HG03135 (cell line): ENCODE measurements around the gene CHRNA7.
"Not testable (repeated sequence)": the region's sequence is repeated elsewhere in the genome, so short reads cannot be mapped to it uniquely, and the experiment has no call there.

ENCODE experiments used
- ATAC-seq: cut with Tn5 transposase; IDR thresholded peaks from one replicate; pipeline ENCODE4 v1.9.1; 2021; ENCODE audit warnings: mild to moderate bottlenecking, moderate library complexity; ENCODE audit not compliant: unreplicated experiment

The CHRNA7 gene

DNA sequence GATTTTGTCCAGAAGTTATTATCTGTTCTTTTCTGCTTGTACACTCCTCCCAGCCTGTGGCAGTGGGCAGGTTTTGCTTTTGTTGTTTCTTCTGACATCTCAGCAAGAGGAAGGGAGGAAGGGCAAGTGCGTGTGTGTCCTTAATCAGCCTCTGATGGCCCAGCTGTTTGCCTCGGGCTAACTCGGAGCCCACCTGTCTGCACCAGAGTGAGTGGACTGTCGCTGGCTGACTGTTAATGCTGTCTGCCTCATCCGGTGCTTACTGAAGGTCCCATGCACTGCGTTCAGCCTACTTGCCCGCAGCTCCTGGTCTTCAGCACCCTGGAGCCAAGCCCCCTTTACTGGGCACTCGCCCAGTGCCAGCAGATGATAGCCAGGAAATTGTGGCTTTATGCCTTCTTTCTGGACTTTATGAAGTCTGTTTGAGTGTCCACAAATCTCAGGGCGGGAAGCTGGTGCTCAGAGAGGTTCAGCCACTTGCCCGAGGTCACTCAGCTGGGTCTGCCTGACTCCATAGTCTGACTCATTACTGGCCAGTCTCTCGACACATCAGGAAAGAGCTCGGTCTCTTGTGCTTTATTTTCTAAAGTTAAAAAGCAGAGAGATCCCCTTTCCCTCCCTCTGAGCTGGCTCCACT lies 89.5 kb downstream of the CHRNA7 start:
- no peak for ATAC-seq

DNA sequence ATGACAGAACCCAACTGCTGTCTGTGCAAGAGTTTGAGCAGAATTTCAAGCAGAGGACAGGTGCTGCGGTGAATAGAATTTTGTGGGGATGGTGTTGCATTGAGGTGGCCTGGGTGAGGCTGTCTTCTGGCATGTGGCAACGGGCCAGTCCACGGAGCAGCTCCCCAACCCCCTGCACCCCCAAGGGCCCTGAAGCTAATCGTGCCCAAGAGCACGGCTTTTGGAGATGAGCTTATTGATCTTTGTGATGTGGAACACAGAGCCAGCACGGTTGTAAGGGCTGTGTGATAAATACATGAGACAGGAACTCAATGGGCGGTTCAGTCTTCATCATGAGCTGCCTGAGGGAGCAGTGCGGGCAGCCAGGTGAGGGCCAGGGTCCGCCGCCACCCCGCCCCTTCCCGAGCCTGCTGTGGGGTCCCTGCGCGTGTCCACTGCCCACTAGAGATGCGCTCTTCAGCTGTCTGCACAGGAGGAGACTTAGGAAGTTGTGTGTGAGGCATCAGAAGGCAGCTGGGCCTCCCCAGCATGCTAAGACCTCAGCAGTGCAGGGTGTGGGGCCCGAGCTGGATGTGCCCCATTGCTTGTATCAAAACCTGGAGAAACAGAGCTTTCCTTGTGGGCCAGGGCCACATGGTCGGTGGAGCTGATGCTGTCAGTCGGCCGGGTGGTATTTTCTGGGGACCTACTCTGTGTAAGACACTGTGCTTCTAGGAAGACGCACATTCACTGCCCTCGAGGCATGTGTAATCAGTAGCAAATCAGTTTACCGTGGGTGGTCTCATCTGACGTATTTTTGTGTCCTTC lies 90.5 kb downstream of the CHRNA7 start:
- ATAC-seq, result no peak

- no peak for ATAC-seq
These were observed 91.0 kb downstream of the CHRNA7 start for GRCh38 chr15:32121384-32121695.

- ATAC-seq, result no peak
These were observed 91.7 kb downstream of the CHRNA7 start for GRCh38 chr15:32122013-32122412.

- no peak for ATAC-seq
These were observed 93.2 kb downstream of the CHRNA7 start for GRCh38 chr15:32123473-32123872.

- ATAC-seq, result no peak
These were observed 94.4 kb downstream of the CHRNA7 start for GRCh38 chr15:32124726-32125125.

DNA sequence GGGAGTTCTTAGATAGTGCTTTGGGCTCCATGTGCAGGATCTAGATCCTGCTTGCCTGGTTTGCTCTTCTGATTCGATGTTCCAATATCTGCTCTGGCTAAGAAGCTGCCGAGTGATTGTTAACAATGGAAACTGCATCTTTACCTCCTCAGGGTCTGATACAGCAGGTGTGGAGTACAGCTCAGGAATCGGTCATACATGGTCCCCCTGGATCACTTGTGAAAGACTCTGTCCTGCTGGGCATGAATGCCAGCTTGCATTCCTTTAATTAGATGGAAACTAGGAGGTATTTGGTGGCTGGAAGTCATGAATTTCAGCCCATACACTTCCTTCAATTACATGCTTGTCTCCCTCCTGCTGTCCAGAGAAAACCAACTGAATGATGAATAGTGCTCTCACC lies 95.3 kb downstream of the CHRNA7 start:
- no peak for ATAC-seq

DNA sequence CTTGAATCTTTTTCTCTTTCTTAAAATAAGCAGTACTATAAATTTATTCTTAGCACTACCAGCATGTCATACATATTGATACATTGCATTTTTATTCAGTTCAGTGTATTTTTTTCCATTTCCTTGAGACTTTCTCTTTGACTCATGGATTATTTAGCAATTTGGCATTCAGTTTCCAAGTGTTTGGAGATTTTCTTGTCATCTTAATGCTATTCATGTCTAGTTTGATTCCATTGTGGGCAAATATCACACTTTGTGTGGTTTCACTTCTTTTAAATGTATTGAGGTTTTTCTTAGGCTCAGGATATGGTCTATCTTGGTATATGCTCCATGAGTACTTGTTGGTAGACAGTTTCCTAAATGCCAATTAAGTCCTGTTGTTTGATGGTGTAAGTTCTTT lies 99.5 kb downstream of the CHRNA7 start:
- ATAC-seq, result no peak

DNA sequence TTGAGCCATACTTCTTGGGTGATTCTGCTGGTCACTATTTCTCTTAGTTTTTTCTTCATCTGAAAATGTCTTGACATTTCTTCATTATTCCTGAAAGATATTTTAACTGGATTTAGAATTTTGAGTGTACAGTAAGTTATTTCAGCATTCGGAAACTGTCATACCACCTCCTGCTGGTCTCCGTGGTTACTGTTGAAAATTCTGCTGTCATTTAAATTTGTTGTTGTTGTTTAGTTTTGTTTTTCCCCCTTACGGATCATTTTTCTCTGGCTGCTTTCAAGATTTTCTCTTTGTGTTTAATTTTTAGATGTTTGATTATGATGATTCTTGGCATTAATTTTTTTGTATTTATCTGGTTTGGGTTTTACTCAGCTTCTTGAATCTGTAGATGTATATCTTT lies 100.5 kb downstream of the CHRNA7 start:
- no peak for ATAC-seq

- no peak for ATAC-seq
These were observed 101.5 kb downstream of the CHRNA7 start for GRCh38 chr15:32131803-32132202.

DNA sequence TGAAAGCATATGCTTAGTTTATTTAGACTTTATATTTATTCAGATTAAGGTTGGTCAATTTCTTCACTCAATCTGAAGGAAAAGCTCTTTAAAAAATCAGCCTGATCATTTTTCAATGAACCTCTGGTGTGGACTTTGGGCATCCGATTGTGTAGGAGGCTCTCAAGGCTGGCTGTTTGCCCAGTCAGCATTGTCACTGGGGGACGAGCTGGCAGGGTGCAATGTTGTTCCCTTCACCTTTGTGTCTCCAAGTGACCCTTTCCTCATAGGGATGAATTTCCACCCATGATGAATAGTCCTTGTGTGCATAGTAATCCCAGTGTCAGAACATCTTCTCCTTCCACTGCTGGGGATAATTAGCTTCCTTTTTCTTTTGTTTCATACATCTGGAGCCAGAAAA lies 102.5 kb downstream of the CHRNA7 start:
- no peak for ATAC-seq

DNA sequence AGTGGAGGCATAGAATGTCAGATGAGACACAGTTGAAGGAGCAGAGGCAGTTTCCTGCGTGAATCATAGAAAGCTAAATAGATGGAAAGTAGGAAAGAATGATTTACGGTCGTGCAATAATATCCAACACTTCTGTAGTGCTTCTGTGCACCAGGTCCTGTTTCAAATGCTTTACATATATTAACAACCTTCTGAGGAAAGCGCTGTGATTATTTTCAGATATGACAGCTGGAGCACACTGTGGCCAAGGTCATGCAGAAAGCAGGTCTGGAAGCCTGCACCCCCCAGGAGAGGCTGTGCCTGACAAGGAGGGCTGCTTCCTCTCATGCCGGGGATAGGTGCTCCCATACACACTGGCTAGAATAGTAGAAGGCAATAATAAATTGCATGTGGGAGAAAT lies 104.5 kb downstream of the CHRNA7 start:
- ATAC-seq, result no peak

- no peak for ATAC-seq
These were observed 105.0 kb downstream of the CHRNA7 start for GRCh38 chr15:32135335-32135734.

DNA sequence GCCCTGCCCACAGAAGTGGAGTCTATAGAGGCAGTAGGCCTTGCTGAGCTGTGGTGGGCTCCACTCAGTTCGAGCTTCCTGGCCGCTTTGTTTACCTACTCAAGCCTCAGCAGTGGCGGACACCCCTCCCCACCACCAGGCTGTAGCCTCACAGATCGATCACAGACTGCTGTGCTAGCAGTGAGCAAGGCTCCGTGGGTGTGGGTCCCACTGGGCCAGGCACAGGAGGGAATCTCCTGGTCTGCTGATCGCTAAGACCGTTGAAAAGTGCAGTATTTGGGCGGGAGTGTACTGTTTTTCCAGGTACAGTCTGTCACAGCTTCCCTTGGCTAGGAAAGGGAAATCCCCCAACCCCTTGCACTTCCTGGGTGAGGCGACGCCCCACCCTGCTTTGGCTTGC lies 115.2 kb downstream of the CHRNA7 start:
- ATAC-seq, result not testable (repeated sequence)

DNA sequence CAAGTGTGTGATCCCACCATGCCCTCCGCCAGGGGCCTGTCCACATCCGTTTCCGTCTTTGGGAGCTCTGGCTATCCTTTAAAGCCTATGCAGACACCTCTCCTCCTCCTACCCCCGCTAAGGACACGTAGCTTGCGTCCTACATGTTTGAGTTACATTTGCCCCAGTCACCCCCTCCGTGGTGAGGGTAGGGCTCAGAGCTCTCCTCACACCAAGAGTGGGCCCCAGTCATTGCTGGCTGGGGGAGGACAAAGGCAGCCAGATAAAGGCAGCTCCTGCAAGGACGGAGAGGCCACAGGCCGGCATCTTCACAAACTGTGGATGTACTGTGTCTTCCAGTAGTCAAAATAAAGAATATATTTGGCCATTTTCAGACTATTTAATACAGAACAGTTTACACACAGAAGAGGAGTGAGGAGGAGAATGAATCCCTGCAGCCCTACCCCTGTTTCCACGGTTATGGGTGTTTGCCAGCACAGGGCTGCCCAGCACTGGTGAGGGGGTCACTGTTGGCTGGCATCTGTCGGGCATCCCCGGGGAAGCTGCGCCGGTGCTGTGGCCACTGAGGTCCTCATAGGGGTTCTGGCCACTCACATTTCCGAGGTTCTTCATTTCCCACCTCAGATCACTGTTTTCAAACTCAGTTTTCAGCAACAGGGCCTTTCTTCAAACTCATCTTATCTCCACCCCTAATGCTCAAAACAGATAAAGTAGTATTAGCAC lies 118.7 kb downstream of the CHRNA7 start:
- no peak for ATAC-seq

DNA sequence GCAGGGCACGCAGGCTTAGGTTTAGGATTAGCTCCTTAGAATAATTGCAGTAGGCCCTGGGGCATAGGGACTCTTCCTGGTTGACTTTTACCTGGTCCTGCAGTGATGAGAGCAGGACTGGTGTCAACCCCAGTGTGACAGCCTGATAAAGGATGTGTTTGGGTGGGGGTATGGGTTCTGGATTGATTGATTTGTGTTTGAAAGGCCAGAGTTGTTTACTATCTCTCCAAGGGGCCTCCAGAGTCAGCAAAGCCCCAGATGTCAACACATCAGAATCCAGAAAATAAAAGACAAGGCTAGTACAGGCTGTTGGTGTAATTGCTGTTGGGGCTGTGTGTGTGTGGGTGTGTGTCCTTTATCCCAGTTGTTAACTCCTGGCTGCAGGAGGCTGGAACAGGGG lies 122.3 kb downstream of the CHRNA7 start:
- ATAC-seq, result no peak

DNA sequence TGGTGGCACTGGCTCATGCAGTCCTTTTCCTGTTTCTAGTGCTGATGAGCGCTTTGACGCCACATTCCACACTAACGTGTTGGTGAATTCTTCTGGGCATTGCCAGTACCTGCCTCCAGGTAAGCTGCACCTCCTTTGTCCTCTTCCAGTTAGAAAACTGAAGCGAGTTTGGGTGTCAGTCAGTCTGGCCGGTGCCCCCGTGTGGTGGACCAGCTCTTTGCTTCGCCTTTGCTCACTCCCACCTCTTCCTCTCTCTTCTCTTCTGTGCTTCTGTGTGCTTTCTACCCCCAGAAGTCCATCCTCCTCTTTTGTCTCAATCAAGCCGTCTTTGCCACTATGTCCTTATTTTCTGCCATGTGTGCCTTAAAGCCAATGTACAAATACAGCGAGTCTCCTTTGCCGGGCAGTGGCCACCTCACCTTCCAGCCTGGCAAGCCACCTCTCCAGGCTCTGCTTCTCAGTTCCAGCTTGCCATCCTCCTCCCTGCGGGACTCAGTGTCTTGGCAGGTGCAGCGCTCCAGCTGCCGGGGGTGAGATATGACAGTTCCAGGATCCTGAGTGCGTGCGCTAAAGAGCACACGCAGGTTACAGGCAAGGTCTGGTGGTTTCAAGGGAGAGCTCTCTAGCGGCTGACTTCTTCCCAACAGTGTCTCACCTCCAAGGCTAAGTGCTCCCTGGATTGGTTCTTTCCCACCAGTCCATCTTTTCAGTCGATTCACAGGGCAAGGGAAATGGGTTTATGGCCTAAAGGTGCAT lies 123.7 kb downstream of the CHRNA7 start:
- ATAC-seq, result not testable (repeated sequence)

DNA sequence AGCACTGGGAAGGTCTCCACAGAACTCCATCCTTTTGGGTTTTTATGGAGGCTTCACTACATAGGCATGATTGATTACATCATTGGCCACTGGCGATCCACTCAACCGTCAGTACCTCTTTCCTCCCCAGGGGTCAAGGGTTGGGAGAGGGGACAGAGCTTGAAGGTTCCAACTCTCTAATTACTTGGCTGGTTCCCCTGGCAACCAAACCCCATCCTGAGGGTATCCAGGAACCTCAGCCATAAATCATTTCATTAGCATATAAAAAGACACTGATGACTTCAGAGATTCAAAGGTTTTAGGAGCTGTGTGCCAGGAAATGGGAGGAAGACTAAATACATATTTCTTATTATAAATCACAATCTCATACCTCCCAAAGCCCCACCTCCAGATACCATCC lies 131.8 kb downstream of the CHRNA7 start:
- not testable (repeated sequence) for ATAC-seq

DNA sequence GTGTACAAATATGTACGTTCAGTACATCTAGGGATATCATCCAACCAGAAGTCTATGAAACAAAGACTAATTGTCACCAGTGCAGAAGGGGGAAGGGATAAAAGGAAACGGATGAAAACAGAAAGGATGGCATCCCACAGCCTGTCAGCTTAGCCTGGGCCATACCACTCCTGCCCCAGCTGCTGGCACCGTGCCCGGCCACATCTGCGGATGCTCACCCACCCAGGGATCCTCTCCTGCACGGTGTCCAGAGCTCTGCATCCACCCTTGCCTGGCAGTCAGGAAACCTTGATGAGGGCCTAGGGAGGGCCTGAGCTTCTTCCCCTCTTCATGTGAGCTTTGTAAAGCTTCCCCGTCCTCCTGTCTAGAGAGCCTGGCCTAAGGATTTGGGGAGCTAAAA lies 133.8 kb downstream of the CHRNA7 start:
- not testable (repeated sequence) for ATAC-seq

DNA sequence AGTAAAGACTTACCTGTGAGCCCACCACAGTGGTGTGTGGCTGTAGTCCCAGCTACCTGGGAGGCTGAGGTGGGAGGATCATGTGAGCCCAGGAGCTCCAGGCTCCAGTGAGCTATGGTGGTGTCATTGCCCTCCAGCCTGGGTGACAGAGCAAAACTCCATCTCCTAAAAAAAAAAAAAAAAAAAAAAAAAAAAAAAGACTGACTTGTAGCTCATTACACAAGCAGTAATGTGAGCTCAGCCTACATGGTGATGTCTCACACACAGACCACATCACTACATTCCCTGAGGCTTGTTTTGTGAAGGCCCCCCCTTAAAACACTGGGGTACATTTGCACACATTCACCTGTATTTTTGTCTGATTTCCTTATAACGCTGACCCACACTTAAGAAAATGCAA lies 134.4 kb downstream of the CHRNA7 start:
- ATAC-seq, result not testable (repeated sequence)

DNA sequence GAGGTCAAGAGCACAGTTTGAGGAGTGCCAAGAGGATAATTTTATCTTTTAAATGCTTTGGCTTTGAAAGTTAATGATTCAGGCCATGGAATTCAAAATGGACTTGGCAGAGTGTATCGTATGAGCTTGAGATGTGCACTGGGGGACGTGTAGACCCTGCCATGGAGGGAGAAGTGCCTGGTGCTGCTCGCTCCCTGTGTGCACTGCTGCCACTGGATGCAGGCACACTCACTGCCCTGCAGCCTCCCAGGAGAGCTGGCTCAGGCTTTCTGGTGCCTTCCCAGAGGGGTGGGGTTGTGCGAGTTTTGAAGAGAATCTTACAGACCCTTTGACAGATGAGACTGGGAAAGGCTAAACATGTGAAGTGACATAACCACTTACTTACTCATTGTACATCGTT lies 135.5 kb downstream of the CHRNA7 start:
- not testable (repeated sequence) for ATAC-seq
